Hair follicle dermal papilla cell (primary cell): Measurements from ENCODE around the gene ERP27. TPM values are rescaled to one million over a fixed set of nuclear protein-coding genes. Genes with fewer than 3 reads are reported as not detected.

Experiments used
- total RNA-seq: library from RNA; depleted of rRNA; stranded (reverse); fragments of >200 nt; gene quantifications from 2 replicates; pipeline ENCODE4 v1.2.3, GENCODE V29; 2012

ERP27 gene
- total RNA-seq = not detected in 2 replicates

DNA sequence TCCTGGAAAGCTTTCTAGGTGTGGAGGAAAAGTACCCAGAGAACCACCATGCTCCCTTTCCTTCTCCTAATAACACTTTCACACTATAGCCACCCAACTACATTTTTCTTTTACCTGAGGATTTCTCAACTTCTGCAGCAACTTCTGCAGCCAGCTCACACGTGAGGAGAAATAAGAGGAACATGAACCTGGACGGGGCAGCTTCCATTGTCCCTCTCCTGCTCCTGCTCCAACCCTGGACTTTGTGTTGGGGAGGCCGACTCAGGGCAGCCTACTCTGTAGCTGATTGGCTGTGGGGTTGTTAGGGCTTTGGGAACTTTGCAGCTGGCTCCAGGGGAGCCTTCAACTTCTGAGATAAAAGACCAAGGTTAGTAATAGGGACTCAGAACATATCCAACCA lies at the start of gene ERP27:
Gene ERP27, minus strand, starts transcription at position 237 of the 400 bp plus-strand sequence. Its CDS starts 29 bp downstream, at position 208.

DNA sequence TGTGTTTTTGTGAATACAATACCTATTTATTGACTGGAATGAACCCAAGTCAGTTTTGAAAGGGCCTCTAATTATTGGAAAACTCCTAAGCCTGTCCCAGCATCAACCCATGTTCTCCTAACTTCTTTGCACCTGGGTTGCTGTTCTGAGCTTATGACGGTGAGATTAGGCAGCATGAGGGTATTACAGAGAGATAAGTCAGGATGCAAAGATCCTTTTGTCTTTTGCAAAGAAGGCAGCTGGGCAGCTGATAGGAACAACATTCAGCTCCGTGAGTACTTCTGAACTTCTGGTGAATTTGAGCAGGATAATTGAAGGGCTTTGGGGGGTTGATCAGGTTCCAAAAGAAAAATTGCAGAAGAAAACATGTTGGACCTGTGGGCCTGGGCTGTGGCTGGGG lies 34.5 kb upstream of the ERP27 start, which contains the start of gene PDE6H:
Gene PDE6H, plus strand, starts transcription at position 227 of the 400 bp plus-strand sequence. CDS start 4,971 bp downstream, outside the sequence.

GRCh38 chr12:14961466-14962152 lies 23.3 kb upstream of the ERP27 start, which contains the start of gene ARHGDIB:
TSS of gene ARHGDIB (minus strand) at chr12:14961601. CDS start at chr12:14950712, 10,889 bp downstream.

GRCh38 chr12:14885718-14886221 lies 52.6 kb downstream of the ERP27 start, which contains the start of gene MGP:
TSS of gene MGP (minus strand) at chr12:14885854. CDS start at chr12:14885791, 63 bp downstream.

Other genes starting within 250 kb of the ERP27 start
- gene GUCY2C, start 241.9 kb downstream of the ERP27 start, total RNA-seq = not detected in 2 replicates
- 10.0 and 12.3 TPM in 2 replicates for gene WBP11, start 135.1 kb downstream of the ERP27 start, total RNA-seq
- 0.49 and 0.65 TPM in 2 replicates for gene C12orf60, start 134.9 kb downstream of the ERP27 start, total RNA-seq
- gene SMCO3, start 124.4 kb downstream of the ERP27 start, total RNA-seq = not detected in 2 replicates
- not detected in 2 replicates for gene ART4, start 95.0 kb downstream of the ERP27 start, total RNA-seq
- 0.85 TPM in 1 of 2 replicates, not detected in the other for gene MGP, start 52.7 kb downstream of the ERP27 start, total RNA-seq
- 3.2 and 10.2 TPM in 2 replicates for gene ARHGDIB, start 23.1 kb upstream of the ERP27 start, total RNA-seq
- not detected in 2 replicates for gene PDE6H, start 34.5 kb upstream of the ERP27 start, total RNA-seq